Activated CD4-positive, alpha-beta T cell treated with anti-CD3 and anti-CD28 coated beads, Interleukin-2, amount 50 U/mL, for 1 hour (primary cell): Measurements from ENCODE around the gene PDE4C.

ENCODE experiments used
- DNase-seq: peaks from one replicate; pipeline ENCODE4 v3.0.0-alpha.2; 2020

Gene PDE4C

DNA sequence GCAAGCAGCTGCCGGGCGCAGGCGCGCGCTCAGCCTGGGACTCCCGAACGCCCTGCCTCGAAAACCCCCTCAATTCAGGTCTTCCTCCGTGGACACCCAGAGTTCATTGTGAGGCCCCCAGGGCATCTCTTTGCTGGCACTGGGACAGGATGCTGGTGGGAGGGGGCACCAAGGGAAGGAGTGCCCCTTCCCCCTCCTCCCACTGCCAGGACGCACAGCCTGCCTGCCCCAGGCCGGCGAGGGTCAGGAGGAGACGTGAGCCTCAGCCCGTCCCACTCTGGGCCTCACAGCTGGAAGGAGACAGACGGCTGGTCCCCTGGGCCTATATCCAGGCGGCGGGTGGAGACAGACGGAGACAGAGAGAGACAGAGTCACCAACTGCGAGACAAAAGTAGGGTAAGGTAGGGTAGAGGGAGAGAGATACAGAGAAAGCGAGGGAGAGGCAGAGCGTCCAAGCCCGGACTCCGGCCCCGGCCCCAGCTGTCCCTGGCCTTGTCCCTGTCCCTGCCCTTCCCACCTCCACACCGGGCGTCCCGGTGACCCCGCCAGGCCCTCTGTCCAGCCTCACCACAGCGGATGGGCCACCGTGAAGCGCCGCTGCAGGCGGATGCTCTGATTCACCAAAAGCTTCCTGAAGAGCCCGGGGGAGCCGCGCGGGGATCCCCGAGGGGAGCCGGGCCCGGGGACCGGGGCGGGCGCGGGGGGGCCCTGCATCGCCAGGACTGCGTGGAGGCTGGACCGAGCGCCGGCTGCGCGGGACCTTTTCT, at the start of gene PDE4C:
Gene PDE4C (minus strand): TSS at position 737 of the 767 bp plus-strand sequence. CDS start 23 bp downstream, at position 714.
- no peak for DNase-seq

DNA sequence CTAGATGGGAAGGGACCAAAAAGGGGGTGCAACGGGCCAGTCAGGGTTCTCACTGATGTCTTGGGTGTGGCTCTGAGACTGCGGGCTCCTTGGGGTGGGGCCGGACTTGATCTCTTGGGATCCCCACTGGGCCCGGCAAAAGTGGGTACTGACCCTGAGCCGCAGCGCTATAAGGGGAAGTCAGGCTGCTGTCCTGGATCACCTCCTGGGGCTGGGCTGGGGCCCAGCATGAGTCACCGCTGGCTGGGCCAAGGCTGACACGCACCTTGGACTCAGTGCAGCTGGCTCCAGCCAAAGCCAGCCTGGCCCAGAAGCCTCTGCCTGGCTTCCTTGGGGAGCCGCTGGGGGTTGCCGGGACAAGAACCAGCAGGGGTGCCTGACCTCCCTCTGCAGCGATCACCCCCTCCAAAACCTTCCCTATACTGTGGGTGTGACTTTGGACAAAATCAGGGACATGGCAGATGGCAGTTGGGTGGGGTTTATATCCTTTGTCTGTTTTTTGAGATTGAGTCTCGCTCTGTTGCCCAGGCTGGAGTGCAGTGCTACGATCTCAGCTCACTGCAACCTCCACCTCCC, 48.6 kb upstream of the PDE4C start:
- no peak for DNase-seq

DNA sequence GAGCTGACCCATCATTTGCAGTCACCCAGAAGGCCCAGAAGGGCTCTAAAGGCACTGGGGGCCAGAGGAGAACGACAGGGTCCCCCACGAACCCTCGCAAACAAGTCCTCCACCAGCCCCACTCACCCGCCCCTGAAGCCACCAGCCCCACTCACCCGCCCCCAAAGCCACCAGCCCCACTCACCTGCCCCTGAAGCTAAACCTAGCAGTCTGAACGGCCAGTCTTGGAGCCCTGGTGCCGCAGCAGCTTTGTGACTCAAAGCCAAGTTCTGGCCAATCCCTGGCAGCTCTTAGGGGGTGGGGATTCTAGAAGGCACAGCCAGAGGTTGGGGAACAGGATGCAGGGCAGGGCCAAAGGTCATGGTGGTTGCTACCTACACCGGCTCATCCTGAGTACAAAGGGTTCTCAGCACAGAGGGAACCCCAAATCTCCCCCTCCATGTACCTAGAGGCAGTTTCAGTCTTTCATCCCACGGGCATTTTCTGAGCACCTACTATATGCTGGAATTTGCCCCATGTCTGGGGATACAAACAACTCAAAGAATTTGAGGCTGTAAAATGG, 48.1 kb upstream of the PDE4C start, which contains the start of gene IQCN:
Gene IQCN (minus strand): TSS at position 234 of the 562 bp plus-strand sequence. CDS start 4,974 bp downstream, outside the sequence.
- no peak for DNase-seq

DNA sequence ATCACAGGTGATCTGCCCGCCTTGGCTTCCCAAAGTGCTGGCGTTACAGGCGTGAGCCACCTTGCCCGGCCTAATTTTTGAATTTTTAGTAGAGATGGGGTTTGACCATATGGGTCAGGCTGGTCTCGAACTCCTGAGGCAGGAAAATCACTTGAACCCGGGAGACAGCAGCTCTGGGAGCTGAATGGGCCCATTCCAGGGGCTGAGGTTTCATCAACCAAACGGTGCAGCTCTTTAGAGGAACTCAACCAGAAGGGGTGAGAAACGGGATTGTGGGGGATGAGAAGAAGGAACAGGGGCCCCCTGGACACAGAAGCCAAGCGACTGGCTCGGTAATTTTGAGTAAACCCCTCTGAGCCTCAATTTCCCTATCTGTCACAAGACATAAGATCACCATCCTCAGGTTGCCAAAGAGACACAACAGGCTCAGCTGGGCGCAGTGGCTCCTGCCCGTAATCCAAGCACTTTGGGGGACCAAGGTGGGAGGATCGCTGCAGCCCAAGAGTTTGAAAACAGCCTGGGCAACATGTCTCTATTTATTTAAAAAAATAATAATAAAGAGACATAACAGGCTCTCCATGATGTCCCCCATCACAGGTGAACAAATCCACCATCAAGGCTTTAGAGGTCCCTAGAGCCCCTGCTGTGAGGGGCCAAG, 47.5 kb upstream of the PDE4C start:
- DNase-seq: no peak

DNA sequence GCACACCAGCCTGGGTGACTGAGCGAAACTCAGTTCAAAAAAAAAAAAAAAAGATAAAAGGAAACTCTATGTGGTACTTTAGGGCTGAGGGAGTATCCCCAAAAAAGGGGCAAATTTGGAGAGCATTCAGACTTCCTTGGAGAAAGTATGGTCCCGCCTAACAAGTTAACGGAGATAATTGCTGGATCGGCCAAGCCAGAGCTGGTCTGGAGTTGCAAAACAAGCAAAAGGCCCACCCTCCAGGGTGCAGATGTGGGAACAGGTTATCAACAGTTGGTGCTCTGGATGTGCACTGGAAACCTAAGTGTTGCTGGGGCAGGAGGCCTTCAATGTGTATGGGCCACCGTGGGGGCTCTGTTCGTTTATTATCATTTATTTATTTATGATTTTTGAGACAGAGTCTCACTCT, 45.2 kb upstream of the PDE4C start:
- no peak for DNase-seq

DNA sequence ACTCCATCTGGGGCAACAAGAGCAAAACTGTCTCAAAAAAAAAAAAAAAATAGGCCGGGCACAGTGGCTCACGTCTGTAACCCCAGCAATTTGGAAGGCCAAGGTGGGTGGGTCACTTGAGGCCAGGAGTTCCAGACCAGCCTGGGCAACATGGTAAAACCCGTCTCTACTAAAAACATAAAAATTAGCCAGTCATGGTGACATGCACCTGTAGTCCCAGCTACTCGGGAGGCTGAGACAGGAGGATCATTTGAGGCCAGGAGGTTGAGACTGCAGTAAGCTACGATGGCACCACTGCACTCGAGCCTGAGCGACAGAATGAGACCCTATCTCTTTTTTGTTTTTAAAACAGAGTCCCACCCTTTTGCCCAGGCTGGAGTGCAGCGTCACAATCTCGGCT, 44.1 kb upstream of the PDE4C start:
- no peak for DNase-seq

GRCh38 chr19:18269070-18269723, 43.0 kb upstream of the PDE4C start:
- no peak for DNase-seq

DNA sequence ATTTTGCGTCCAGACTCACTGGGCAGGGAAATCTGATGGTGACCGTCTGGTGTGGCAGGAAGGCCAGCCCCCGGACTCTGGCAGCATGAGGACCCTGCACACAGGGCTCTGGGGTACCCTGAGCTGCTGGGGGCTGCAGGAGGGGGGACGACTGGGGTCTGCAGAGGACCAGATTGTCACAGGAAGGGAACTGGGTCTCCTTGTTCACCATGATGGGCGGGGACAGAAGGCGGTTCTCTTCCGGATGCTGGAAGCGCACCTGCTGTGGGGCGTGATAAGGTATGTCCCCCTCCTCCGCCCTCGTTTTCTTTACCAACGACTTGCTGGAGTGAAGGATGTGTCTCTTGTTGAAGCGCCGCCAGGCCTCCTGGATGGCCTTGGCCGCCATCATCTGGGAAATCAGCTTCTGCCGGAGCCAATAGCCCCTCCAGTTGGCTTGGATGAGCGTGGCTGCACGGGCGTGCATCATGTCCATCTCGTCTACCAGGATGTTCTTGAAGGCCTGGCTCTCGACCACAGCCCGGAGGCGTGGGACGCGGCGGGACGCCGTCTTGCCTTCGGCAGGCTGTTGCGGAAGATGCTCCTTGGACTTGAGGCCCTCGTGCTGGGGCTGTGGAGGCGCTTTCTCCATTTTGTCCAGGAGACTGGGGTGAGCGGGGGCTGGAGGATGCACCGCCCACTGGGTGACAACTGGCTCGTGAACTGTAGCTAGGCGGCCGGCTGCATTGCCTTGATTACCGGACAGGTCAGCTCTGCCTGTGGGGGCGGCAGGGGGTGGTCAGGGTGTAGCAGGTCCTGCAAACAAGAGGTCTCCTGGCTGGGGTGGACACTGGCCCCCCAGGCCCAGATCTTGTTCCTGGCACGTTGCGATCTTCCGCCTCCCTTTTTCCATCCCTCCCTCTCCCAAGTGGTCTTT, 40.8 kb upstream of the PDE4C start:
- DNase-seq: no peak

DNA sequence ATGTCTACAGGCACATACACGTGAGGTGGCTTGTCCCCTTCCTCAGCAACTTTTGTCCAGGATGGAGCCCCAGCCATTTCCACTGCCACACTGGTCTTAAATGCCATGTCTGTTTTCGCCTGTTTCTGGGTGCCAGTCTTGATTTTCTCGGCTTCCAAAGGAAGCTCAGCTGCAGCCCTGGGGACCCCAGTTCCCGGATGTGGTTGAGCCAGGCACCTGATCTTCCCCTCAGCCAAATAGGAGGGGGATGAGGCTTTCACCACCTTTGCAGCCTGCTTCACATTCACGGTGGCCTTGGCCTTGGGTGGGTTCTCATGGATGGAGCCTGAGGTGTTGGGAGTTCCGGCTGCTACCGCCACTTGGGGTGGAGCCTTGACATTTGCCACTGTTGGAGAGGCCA, 39.3 kb upstream of the PDE4C start:
- no peak for DNase-seq

DNA sequence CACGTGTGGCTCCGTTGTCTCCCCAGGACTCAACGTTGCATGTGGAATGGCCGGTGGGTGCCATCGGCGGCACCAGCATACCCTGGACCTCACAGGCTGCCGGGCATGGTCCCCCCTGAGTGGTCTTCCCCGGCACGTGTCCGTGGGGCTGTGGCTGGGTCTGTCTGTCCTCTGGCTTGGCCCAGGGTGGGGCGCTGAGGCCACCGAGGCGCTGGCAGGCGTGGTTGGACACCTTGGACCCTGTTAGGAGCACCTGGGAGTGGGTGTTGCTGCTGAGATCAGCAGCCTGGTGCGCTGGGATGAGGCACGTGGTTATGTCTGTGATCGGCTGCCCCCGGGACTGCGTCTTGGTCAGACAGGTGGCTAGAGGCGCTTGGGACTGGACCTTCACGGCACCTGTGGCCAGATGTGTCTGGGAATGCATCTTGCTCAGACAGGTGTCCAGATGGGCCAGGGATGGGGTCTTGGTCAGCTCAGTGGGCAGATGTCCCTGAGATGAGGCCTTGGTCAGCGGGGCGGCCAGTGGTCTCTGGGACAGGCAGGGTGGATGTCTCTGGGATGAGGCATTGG, 38.8 kb upstream of the PDE4C start:
- DNase-seq: no peak

DNA sequence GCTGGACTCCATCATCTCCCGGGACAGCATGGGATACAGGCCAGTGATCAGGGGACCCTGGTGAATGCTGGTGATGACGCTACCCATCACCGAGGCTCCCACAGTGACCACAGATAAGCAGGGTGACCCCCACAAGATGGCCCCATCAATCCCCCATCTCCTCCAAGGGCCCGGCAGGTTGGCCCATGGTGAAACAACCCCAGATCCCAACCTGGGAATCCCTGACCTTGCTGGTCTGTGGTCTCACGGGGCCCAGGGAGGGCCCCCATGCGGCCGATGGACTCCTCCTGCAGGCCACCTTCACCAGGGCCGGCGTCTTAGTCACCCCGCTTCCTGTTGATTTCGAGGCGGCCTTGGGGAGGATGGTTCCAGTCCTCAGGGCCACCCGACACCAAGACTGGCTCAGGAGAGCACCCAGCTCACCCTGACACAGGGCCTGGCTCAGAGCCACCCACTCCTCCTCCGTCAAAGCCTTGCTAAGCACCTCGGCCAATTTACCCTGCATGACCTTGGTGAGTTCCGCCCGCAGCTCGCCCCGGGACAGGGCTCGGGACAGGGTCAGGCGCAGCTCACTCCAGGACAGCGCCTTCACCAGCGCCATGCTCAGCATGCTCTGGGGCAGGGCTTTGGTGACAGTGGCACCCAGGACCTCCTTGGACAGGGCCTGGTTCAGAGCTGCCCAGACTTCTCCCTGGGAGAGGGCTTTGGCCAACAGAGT, 38.1 kb upstream of the PDE4C start:
- no peak for DNase-seq

DNA sequence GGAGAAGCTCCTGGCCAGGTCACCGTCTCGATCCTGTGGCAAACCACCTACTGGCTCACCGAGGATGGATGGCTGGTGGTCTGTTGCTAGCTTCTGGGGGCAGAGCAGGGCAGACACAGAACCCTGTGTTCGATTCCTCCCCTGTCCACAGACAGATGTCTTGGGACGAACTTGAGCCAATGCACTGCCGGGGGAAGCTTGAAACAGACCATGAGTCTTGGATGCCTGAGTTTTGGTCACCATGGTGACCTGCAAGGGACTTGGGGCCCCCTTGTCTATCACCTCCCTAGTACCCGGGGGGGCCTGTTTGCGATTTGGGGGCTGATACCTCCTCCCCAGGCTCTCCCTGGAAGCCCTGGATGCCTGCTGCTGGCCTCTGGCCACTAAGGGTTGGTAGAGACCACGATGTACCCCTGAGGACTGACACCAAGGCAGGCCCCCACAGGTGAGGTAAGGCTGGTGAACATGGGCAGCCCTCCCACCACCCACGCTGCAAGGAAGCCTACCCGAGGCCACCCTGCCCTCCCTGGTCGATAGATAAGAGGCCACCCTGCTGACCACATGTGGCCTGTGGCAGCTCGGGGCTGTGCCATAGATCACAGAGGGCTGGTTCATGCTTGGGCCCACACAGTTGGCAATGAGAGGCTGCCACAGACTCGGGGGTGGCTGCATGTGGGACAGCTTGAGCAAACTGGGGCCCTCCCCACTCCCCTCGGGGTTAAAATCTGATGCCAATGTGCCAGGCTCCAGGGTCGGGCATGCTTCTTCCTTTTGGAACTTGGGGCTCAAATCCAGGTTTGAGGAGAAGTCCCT, 37.3 kb upstream of the PDE4C start:
- DNase-seq: no peak

DNA sequence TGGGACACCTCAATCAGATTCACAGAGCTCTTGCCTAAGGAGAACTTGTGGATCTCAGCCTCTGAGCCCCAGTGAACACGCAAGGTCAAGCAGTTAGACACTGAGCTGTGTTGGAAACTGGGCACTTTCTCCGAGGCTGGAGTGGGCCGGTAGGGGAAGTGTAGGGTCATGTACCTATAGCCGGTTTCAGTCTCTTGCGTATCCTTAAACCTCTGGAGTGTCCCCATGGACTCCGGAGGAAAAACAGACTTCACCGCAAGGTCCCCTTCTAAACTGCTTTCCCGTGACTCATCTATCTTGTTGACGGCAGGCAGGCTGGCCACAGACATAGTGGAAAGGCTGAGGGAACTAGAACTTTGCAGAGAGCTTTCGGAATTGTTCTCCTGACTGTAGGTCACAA, 36.7 kb upstream of the PDE4C start:
- DNase-seq: no peak

DNA sequence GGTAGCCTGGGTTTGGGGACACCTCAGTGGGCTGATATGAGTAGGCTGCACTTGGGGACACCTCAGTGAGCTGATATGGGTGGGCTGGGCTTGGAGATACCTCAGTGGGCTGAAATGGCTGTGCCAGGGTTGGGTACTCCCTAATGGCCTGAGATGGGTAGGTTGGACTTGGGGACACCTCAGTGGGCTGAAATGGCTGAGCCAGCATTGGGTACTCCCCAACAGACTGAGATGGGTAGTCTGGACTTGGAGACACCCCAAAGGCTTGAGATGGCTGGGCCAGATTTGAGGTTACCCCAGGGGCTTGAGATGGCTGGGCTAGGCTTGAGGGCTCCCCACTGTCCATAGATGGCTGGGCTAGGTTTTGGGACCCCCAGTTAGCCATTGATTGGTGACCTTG, 35.9 kb upstream of the PDE4C start:
- DNase-seq: no peak

- DNase-seq: no peak
Measured at GRCh38 chr19:18261474-18261873, 35.2 kb upstream of the PDE4C start.

DNA sequence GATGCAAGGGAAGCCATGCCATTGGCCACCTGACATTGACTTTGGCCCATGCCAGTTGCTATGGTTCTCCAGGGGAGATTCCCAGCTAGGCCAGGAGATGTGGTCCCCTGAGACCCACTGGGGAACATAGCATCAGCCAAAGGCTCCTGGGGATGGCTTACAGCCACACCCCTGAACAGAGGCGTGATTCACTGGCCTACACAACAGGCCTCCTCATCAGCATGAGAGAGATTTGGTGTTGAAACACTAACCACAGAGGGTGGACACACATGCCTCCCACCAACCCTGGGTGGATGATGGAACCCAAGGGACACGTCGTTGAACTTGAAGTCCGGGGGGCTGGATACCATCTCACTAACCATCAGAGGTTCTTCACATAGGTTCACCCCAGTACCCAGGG, 33.7 kb upstream of the PDE4C start:
- no peak for DNase-seq

- DNase-seq: no peak
Measured at GRCh38 chr19:18257503-18258470, 31.5 kb upstream of the PDE4C start.

- no peak for DNase-seq
Measured at GRCh38 chr19:18254546-18255503, 28.6 kb upstream of the PDE4C start.
